PC-9 (cell line): ENCODE results near the gene TBC1D22A.

ENCODE experiments used
- EZH2 ChIP-seq: fragments of 200-600 bp; sonication (generic); IDR thresholded peaks from 2 replicates; pipeline ENCODE4 v1.8.0; 2017; ENCODE audit warnings: antibody characterized with exemption, low read depth
- TF ChIP-seq, protein P1 (sequence below): fragments of 200-600 bp; sonication (generic); conservative IDR thresholded peaks from 2 replicates; pipeline ENCODE4 v1.6.1; 2017; ENCODE audit warnings: mixed run types, antibody characterized with exemption, mild to moderate bottlenecking, moderate library complexity

DNA sequence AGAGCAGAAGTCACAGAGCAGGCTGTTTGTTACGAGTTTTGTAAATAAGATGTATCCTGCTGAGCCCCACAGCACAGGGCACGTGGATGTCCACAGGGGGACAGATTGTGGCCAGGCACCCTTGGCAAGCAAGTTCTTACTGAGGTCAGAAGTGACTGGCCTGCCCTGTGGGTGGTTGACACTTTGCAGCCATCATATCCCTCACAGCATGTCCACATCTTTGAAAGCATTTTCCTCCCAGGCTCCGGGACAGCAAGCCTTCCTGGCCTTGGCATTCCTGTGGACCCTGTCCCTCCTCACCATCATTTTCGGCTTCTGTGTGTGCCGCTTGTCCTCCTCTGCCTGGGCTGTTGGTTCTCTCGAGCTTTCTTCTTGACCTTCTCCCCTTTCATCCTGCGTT, 189.5 kb downstream of the TBC1D22A start:
- TF ChIP-seq, protein P1, sequence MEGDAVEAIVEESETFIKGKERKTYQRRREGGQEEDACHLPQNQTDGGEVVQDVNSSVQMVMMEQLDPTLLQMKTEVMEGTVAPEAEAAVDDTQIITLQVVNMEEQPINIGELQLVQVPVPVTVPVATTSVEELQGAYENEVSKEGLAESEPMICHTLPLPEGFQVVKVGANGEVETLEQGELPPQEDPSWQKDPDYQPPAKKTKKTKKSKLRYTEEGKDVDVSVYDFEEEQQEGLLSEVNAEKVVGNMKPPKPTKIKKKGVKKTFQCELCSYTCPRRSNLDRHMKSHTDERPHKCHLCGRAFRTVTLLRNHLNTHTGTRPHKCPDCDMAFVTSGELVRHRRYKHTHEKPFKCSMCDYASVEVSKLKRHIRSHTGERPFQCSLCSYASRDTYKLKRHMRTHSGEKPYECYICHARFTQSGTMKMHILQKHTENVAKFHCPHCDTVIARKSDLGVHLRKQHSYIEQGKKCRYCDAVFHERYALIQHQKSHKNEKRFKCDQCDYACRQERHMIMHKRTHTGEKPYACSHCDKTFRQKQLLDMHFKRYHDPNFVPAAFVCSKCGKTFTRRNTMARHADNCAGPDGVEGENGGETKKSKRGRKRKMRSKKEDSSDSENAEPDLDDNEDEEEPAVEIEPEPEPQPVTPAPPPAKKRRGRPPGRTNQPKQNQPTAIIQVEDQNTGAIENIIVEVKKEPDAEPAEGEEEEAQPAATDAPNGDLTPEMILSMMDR: no peak
- no peak for TF ChIP-seq EZH2
